Ascending aorta (tissue), 2 donors: ENCODE results near the gene SP140L. TPM values are rescaled to one million over a fixed set of nuclear protein-coding genes. Genes with fewer than 3 reads are reported as not detected.

Experiments used
- DNase-seq, 2 donors: peaks; one replicate each; pipeline ENCODE4 v3.0.0-alpha.2; 2019; ENCODE audit warnings: low spot score in 2 of 2
- H3K27ac ChIP-seq, 2 donors: fragments of 200-600 bp; sonication (generic); one replicate each; pipeline ENCODE4 v1.5.1; 2016 to 2017; ENCODE audit warnings: mild to moderate bottlenecking in 1 of 2
- H3K27me3 ChIP-seq: fragments of 200-600 bp; sonication (generic); one replicate; pipeline ENCODE4 v1.5.1; 2017
- H3K36me3 ChIP-seq, 2 donors: fragments of 200-600 bp; sonication (generic); one replicate each; pipeline ENCODE4 v1.5.1; 2016
- H3K4me1 ChIP-seq, 2 donors: fragments of 200-600 bp; sonication (generic); one replicate each; pipeline ENCODE4 v1.5.1; 2016 to 2017; ENCODE audit warnings: mild to moderate bottlenecking in 1 of 2
- H3K4me3 ChIP-seq, 2 donors: fragments of 200-600 bp; sonication (generic); one replicate each; pipeline ENCODE4 v1.5.1; 2016 to 2017; ENCODE audit warnings: mild to moderate bottlenecking in 1 of 2
- H3K9me3 ChIP-seq, 2 donors: fragments of 200-600 bp; sonication (generic); one replicate each; pipeline ENCODE4 v1.5.1; 2016
- CTCF ChIP-seq, 3 experiments: fragments of 200-600 bp in 2 of 3; fragments of 450-650 bp in 1 of 3; sonication (generic) in 2 of 3; IDR thresholded peaks; one replicate each; pipeline ENCODE4 v1.5.1; 2016 to 2019; ENCODE audit warnings: antibody characterized with exemption in 3 of 3, mild to moderate bottlenecking in 1 of 3, moderate library complexity in 1 of 3
- intact Hi-C: fragments of 100-400 bp; cut with DNase I; formaldehyde crosslinking; loops from one replicate; pipeline ENCODE4 v1.15.1; 2023
- total RNA-seq: library from RNA; depleted of rRNA; stranded (reverse); fragments of >200 nt; gene quantifications from one replicate; pipeline ENCODE4 v1.1.0, GENCODE V29; 2016

SP140L gene
- total RNA-seq, 1 donor from 2014 or later: 4.0 TPM

GRCh38 chr2:230356084-230356483 lies 29.1 kb downstream of the SP140L start:
- no peaks in the 10 kb centered on the region for H3K4me1 ChIP-seq
- H3K27me3 ChIP-seq: no peaks in the 10 kb centered on the region
- no peaks in the 10 kb centered on the region for H3K9me3 ChIP-seq
- intact Hi-C loops: no loop called here
- H3K36me3 ChIP-seq: peaks cover 9 to 28% of the 10 kb centered on the region in 2 donors
- H3K27ac ChIP-seq: no peak overlapping the region
- DNase-seq: no peak
- no peak for TF ChIP-seq CTCF (IDR thresholded peaks at IDR 0.05)
- H3K4me3 ChIP-seq: no peak overlapping the region

- Histone ChIP-seq H3K9me3 (no peaks in the 10 kb centered on the region), H3K27me3 (no peaks in the 10 kb centered on the region), H3K4me3 (no peak overlapping the region), H3K36me3 (peaks cover 12 to 46% of the 10 kb centered on the region in 2 donors), H3K27ac (no peak overlapping the region), H3K4me1 (no peaks in the 10 kb centered on the region)
- no peak for TF ChIP-seq CTCF (IDR thresholded peaks at IDR 0.05)
- DNase-seq: no peak
- intact Hi-C loops: no loop called here
Observed at GRCh38 chr2:230358305-230358704, 31.3 kb downstream of the SP140L start.

DNA sequence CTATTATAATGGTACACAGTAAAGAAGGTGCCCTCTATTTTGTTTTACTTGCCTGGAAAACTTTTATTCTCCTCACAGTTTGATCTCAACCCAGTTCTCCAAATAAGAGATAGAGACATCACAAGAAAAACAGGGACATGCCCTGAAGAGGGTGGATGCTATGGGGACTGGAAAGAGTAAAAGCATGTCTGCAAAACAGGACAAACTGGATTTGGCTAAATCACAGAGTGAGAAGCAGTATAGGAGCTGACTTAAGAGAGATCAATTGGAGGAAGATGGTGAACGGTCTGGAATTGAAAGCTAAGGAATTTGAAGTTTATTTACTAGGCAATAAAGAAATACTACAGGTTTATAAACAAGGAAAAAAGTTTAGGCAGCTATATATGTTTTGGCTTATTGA lies 33.0 kb downstream of the SP140L start:
- Histone ChIP-seq H3K4me3 (no peak overlapping the region), H3K4me1 (no peaks in the 10 kb centered on the region), H3K27me3 (no peaks in the 10 kb centered on the region), H3K27ac (no peak overlapping the region), H3K9me3 (peaks cover 0 to 4% of the 10 kb centered on the region in 2 donors), H3K36me3 (peaks cover 12 to 46% of the 10 kb centered on the region in 2 donors)
- DNase-seq: no peak
- no peak for TF ChIP-seq CTCF (IDR thresholded peaks at IDR 0.05)
- intact Hi-C loops: no loop called here

DNA sequence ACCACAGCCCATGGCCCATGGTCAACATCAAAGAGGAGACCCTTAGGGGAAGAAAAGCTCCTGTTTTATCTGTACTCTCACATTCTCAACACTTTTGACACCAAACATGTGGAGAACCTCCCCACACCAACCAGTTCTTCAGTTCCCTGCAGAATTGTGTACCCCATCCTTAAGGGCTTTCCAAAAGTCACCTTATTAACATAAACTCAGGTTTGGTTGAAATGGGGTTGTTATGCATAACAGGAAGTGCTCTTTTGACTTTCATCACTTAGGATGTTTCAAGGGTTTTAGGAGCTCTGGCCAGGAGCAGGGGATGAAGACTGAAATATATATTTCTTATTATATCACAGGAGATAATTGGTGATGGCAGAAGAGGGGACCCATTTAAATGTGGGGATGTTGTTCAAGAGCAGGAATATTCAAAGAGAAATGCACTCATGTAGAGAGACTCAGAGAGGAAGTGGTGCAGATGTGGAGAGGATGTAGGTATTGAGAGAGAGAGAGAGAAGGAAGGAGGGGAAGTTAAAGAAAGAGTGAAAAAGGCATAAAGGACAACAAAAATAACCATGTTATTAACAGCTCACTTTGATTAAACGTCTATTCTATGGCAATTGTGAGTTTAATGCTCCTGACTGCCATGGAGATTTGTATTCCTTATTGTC lies 35.2 kb downstream of the SP140L start:
- DNase-seq: no peak
- Histone ChIP-seq H3K9me3 (peaks cover 0 to 4% of the 10 kb centered on the region in 2 donors), H3K27ac (no peak overlapping the region), H3K4me3 (no peak overlapping the region), H3K27me3 (no peaks in the 10 kb centered on the region), H3K4me1 (no peaks in the 10 kb centered on the region), H3K36me3 (peaks cover 12 to 46% of the 10 kb centered on the region in 2 donors)
- no peak for TF ChIP-seq CTCF (IDR thresholded peaks at IDR 0.05)
- intact Hi-C loops: no loop called here

GRCh38 chr2:230382108-230382507 lies 55.1 kb downstream of the SP140L start:
- no peaks in the 10 kb centered on the region for H3K9me3 ChIP-seq
- DNase-seq: no peak
- peaks cover 2 to 30% of the 10 kb centered on the region in 2 donors for H3K36me3 ChIP-seq
- TF ChIP-seq CTCF (IDR thresholded peaks at IDR 0.05): no peak
- no peak overlapping the region for H3K27ac ChIP-seq
- intact Hi-C loops: no loop called here
- no peaks in the 10 kb centered on the region for H3K27me3 ChIP-seq
- H3K4me3 ChIP-seq: no peak overlapping the region
- H3K4me1 ChIP-seq: no peaks in the 10 kb centered on the region

DNA sequence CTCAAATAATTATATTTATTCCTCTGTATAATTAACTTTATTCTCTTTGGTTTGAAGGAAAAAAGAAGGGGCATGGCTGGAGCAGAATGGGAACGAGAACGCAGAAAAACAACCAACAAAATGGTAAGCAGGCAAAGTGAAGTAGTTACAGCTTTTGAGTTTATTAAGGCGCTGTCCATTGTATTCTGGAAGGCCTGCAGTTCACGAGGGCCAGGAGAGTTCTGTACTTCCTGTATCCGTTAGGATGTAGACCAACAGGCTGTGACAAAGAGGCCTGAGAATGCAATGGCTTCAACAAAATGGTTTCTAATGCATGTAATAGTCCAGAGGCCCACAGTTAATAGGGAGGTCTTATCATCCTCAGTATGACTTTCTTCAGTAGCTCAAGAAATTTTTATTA lies 56.5 kb downstream of the SP140L start:
- Histone ChIP-seq H3K4me1 (no peaks in the 10 kb centered on the region), H3K27ac (no peak overlapping the region), H3K27me3 (no peaks in the 10 kb centered on the region), H3K36me3 (peaks cover 2 to 37% of the 10 kb centered on the region in 2 donors), H3K4me3 (no peak overlapping the region), H3K9me3 (no peaks in the 10 kb centered on the region)
- TF ChIP-seq CTCF (IDR thresholded peaks at IDR 0.05): no peak
- intact Hi-C loops: no loop called here
- DNase-seq: no peak
